ENCODE measurements around the gene UGT1A6. TPM values are rescaled to one million over a fixed set of nuclear protein-coding genes. Genes with fewer than 3 reads are reported as not detected.

UGT1A6 gene
- total RNA-seq, 4 donors from 2014 or later: 13.5 to 40.2 (median 18.1) TPM

DNA sequence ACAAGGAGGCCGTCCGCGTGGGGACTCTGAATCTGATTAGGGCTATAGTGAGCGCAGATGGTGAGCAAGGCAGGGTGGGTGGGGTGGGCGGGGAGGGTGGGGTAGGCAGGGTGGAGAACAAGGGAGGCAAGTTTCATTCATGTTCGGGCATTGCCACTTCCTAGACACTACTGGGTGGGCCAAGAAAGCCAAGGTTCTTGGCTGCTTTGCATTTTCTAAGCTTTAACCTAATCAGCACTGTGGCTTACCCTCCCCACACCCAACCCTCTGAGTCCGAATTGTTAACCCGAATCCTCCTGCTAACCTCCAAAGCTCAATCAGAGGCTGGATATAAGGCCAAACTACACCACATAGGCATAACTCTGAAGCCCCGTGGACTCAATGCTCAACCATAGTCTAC, 103.6 kb downstream of the UGT1A6 start:
- TF ChIP-seq POLR2AphosphoS5 (IDR thresholded peaks at IDR 0.05) (no peak), POLR2A (IDR thresholded peaks at IDR 0.05) (no peak), EP300 (IDR thresholded peaks at IDR 0.05; ENCODE audit: low read depth) (no peak)
- H3K9me3 ChIP-seq: no peaks in the 10 kb centered on the region
- no peaks in the 10 kb centered on the region for H3K27me3 ChIP-seq
- WGBS, 2 donors (ENCODE audit: low coverage in 1 of 2): 90 to 93% methylated on average over 2 to 9 of the region's 9 CpGs
- no peaks in the 10 kb centered on the region for H3K36me3 ChIP-seq
- no peaks in the 10 kb centered on the region for H3K4me1 ChIP-seq
- intact Hi-C loops (cut with DNase I; ENCODE audit: low total_unique reads): no loop called here
- H3K4me3 ChIP-seq: no peak overlapping the region
- no peak for DNase-seq
- in situ Hi-C loops (cut with MboI; ENCODE audit: low pct_ligation_motif_present in 1 of 4, low pct_unique_long_range_greater_than_20kb in 1 of 4, low sequenced_read_pairs in 3 of 4): no loop called here
- no peak overlapping the region for H3K27ac ChIP-seq

GRCh38 chr2:233798335-233799086, 105.8 kb downstream of the UGT1A6 start:
- intact Hi-C loops (cut with DNase I; ENCODE audit: low total_unique reads): no loop called here
- Histone ChIP-seq H3K9me3 (no peaks in the 10 kb centered on the region), H3K27ac (no peak overlapping the region), H3K4me1 (no peaks in the 10 kb centered on the region), H3K4me3 (no peak overlapping the region), H3K36me3 (no peaks in the 10 kb centered on the region), H3K27me3 (no peaks in the 10 kb centered on the region)
- in situ Hi-C loops (cut with MboI; ENCODE audit: low pct_ligation_motif_present in 1 of 4, low pct_unique_long_range_greater_than_20kb in 1 of 4, low sequenced_read_pairs in 3 of 4): no loop called here
- DNase-seq: no peak
- TF ChIP-seq POLR2A (IDR thresholded peaks at IDR 0.05): no peak
- no peak for TF ChIP-seq POLR2AphosphoS5 (IDR thresholded peaks at IDR 0.05)
- TF ChIP-seq, protein P1, sequence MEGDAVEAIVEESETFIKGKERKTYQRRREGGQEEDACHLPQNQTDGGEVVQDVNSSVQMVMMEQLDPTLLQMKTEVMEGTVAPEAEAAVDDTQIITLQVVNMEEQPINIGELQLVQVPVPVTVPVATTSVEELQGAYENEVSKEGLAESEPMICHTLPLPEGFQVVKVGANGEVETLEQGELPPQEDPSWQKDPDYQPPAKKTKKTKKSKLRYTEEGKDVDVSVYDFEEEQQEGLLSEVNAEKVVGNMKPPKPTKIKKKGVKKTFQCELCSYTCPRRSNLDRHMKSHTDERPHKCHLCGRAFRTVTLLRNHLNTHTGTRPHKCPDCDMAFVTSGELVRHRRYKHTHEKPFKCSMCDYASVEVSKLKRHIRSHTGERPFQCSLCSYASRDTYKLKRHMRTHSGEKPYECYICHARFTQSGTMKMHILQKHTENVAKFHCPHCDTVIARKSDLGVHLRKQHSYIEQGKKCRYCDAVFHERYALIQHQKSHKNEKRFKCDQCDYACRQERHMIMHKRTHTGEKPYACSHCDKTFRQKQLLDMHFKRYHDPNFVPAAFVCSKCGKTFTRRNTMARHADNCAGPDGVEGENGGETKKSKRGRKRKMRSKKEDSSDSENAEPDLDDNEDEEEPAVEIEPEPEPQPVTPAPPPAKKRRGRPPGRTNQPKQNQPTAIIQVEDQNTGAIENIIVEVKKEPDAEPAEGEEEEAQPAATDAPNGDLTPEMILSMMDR (IDR thresholded peaks at IDR 0.05): no peak
- no peak for TF ChIP-seq EP300 (IDR thresholded peaks at IDR 0.05; ENCODE audit: low read depth)
- 85% methylated on average over 14 of the region's 14 CpGs; no CpG with 5 or more reads in 1 of the 2 donors for WGBS, 2 donors (ENCODE audit: low coverage in 1 of 2)

- DNase-seq: no peak
- Histone ChIP-seq H3K4me3 (no peak overlapping the region), H3K4me1 (no peaks in the 10 kb centered on the region), H3K27me3 (no peaks in the 10 kb centered on the region), H3K9me3 (no peaks in the 10 kb centered on the region), H3K27ac (no peak overlapping the region), H3K36me3 (no peaks in the 10 kb centered on the region)
- intact Hi-C loops (cut with DNase I; ENCODE audit: low total_unique reads) (no loop called here), in situ Hi-C loops (cut with MboI; ENCODE audit: low pct_ligation_motif_present in 1 of 4, low pct_unique_long_range_greater_than_20kb in 1 of 4, low sequenced_read_pairs in 3 of 4) (no loop called here)
- TF ChIP-seq EP300 (IDR thresholded peaks at IDR 0.05; ENCODE audit: low read depth) (no peak), POLR2AphosphoS5 (IDR thresholded peaks at IDR 0.05) (no peak), POLR2A (IDR thresholded peaks at IDR 0.05) (no peak)
- TF ChIP-seq, protein P1 (IDR thresholded peaks at IDR 0.05): no peak
- 54 to 65% methylated on average over 4 to 7 of the region's 7 CpGs for WGBS, 2 donors (ENCODE audit: low coverage in 1 of 2)
Measured at GRCh38 chr2:233799087-233799665, 106.5 kb downstream of the UGT1A6 start.

- no peak for TF ChIP-seq POLR2AphosphoS5 (IDR thresholded peaks at IDR 0.05)
- TF ChIP-seq EP300 (IDR thresholded peaks at IDR 0.05; ENCODE audit: low read depth): no peak
- TF ChIP-seq POLR2A (IDR thresholded peaks at IDR 0.05): no peak
- TF ChIP-seq, protein P1 (IDR thresholded peaks at IDR 0.05): no peak
- Histone ChIP-seq H3K9me3 (no peaks in the 10 kb centered on the region), H3K4me1 (no peaks in the 10 kb centered on the region), H3K27me3 (no peaks in the 10 kb centered on the region), H3K4me3 (no peak overlapping the region), H3K27ac (no peak overlapping the region), H3K36me3 (no peaks in the 10 kb centered on the region)
- in situ Hi-C loops (cut with MboI; ENCODE audit: low pct_ligation_motif_present in 1 of 4, low pct_unique_long_range_greater_than_20kb in 1 of 4, low sequenced_read_pairs in 3 of 4) (no loop called here), intact Hi-C loops (cut with DNase I; ENCODE audit: low total_unique reads) (no loop called here)
- DNase-seq: no peak
- 49% methylated on average over 5 of the region's 5 CpGs; no CpG with 5 or more reads in 1 of the 2 donors for WGBS, 2 donors (ENCODE audit: low coverage in 1 of 2)
Measured at GRCh38 chr2:233799716-233800115, 107.0 kb downstream of the UGT1A6 start.
